ENCODE results near the gene TTLL10. TPM values are rescaled to one million over a fixed set of nuclear protein-coding genes. Genes with fewer than 3 reads are reported as not detected.

The TTLL10 gene, protein sequence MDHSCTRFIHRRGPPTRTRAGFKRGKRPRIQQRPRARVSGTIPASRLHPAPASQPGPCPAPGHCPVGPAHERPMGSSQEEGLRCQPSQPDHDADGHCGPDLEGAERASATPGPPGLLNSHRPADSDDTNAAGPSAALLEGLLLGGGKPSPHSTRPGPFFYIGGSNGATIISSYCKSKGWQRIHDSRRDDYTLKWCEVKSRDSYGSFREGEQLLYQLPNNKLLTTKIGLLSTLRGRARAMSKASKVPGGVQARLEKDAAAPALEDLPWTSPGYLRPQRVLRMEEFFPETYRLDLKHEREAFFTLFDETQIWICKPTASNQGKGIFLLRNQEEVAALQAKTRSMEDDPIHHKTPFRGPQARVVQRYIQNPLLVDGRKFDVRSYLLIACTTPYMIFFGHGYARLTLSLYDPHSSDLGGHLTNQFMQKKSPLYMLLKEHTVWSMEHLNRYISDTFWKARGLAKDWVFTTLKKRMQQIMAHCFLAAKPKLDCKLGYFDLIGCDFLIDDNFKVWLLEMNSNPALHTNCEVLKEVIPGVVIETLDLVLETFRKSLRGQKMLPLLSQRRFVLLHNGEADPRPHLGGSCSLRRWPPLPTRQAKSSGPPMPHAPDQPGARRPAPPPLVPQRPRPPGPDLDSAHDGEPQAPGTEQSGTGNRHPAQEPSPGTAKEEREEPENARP
- total RNA-seq = not detected in 2 replicates

GRCh38 chr1:1173793-1174415, at the start of gene TTLL10:
Gene TTLL10 (plus strand): TSS chr1:1173880. CDS start chr1:1179216, 5,336 bp downstream.

DNA sequence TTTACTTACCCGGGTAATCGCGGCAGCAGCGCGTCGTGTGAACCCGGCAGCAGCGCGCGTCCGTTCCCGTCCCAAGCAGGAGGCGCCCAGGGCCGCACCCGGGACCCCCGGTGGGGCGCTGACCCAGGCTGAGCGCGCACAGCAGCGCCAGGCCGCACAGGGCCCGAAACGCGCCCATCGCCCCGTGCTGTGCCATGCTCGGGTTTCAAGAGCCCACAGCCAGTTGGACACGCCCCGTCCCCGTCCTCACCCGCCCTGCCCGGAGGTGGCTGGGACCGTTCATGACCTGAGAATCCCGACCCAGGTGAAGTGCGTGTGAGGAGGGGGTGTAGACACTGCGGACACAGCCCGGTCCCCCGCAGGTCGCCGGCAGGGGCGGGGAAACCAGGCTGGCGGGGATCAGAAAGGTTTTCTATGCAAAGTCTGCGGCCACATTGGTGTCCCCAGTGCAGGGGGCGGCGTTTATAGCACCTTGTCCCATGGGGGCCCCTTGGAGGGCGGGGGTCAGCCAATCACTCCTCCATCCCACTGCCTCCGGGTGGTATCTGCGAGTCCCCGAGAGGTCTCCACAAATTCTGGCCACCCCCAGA, 32.8 kb downstream of the TTLL10 start, which contains the start of gene TNFRSF18:
TSS of gene TNFRSF18 (minus strand) at position 217 of the 590 bp plus-strand sequence. CDS start at position 196, 21 bp downstream.

DNA sequence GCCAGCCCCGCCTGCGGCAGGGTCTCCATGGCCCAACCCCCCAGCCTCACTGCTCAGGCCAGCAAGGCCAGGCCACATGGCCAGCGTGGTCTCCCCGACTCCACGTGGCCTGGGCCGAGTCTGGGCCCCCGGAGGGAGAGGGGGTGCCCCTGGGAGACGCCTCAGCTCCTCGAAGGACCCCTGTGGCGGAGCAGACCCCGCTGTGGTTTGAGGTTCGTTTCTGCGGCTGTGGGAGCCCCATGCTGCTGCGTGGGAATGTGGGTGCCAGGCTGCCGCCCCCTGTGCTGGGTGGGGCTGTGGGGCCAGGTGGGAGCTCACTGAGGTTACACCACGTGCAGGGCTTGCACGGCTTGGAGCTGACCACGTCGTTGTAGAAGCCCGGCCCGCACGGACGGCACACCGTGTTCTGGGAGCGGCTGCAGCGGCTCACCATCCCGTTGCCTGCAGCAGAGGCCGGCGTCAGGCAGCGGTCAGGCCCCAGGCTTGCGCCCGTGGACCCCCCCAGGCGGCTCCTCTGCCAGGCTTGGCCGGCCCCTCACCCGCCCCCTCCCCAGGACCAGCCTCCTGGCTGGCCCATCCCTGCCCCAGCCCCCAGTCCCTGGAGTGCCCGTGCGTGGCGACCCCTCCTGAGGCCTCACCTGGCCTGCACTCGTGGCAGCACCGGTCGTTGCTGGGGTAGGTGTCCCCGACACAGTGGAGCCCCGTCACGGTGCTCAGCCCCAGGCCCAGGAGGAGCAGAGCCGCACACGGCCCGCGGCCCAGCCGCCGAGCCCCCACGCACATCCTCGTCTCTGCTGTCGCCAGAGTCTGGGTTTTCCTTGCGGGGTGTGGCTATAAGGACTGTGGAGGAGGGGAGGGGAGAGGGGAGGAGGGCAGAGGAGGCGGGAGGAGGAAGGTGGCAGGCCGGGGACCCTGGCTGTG, 39.9 kb downstream of the TTLL10 start, which contains the start of gene TNFRSF4:
TSS of gene TNFRSF4 (minus strand) at position 809 of the 921 bp plus-strand sequence. CDS start at position 783, 26 bp downstream.

GRCh38 chr1:1231400-1232207, 57.9 kb downstream of the TTLL10 start, which contains the start of gene SDF4:
Gene SDF4 (minus strand): TSS chr1:1232001. CDS start chr1:1228772, 3,229 bp downstream.

GRCh38 chr1:1232208-1232795, 58.6 kb downstream of the TTLL10 start, which contains the start of gene B3GALT6:
Gene B3GALT6 (plus strand): TSS chr1:1232237. CDS start chr1:1232279, 42 bp downstream.

DNA sequence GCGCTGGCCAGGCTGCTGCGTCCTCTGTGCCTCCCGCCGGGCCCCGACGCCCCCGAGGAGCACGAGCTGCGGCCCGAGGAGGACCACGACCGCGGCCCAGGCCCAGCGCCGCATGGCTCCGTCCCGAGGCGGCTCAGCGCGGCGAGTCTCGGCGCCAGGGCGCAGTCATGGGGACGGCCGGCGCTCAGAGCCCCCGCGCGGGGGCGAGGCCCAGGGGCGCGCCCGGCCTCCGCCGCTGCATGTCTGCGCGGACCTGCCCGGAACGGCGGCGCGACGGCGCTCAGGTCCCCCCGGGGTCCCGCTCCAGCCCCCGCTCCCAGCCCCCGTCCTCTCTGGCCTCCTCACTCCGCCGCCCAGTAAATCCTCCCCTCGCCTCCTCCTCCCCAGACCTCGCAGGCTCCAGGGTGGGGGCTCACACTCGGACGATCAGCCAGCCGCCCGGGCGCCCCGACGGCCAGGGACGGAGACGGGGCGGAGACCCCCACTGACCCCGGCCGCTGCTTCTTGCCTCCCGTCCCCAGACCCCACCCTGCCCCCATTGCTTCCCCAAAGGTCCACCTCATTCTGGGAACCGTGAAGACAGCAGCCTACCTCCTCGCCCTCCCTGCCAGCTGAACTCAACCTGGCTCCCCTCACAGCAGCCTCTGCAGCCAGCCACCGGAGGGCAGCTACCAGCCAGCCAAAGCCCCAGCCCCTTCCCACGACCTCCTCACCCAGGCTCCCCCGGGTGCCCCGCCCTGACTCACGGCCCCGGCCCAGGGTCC, 73.1 kb downstream of the TTLL10 start, which contains the start of gene C1QTNF12:
TSS of gene C1QTNF12 (minus strand) at position 146 of the 764 bp plus-strand sequence. CDS start at position 114, 32 bp downstream.

Other genes with a start within 250 kb of the TTLL10 start
- 3.4 and 58.4 TPM in 2 replicates for gene SAMD11, start 250.0 kb upstream of the TTLL10 start, total RNA-seq
- 62.0 and 110 TPM in 2 replicates for gene NOC2L, start 214.6 kb upstream of the TTLL10 start, total RNA-seq
- 12.5 and 14.7 TPM in 2 replicates for gene KLHL17, start 213.3 kb upstream of the TTLL10 start, total RNA-seq
- 4.8 and 5.5 TPM in 2 replicates for gene PLEKHN1, start 207.4 kb upstream of the TTLL10 start, total RNA-seq
- not detected in 2 replicates for gene PERM1, start 191.8 kb upstream of the TTLL10 start, total RNA-seq
- gene HES4, start 173.8 kb upstream of the TTLL10 start, total RNA-seq = 51.7 and 85.1 TPM in 2 replicates
- gene ISG15, start 160.4 kb upstream of the TTLL10 start, total RNA-seq = 48.7 and 68.0 TPM in 2 replicates
- gene AGRN, start 153.8 kb upstream of the TTLL10 start, total RNA-seq = 391 and 723 TPM in 2 replicates
- gene RNF223, start 99.6 kb upstream of the TTLL10 start, total RNA-seq = 0.51 TPM in 1 of 2 replicates, not detected in the other
- 15.5 and 25.9 TPM in 2 replicates for gene C1orf159, start 57.8 kb upstream of the TTLL10 start, total RNA-seq
- 5.1 and 35.4 TPM in 2 replicates for gene TNFRSF18, start 32.7 kb downstream of the TTLL10 start, total RNA-seq
- gene TNFRSF4, start 40.3 kb downstream of the TTLL10 start, total RNA-seq = 1.8 and 3.4 TPM in 2 replicates
- 154 and 222 TPM in 2 replicates for gene SDF4, start 58.1 kb downstream of the TTLL10 start, total RNA-seq
- 32.6 and 41.5 TPM in 2 replicates for gene B3GALT6, start 58.4 kb downstream of the TTLL10 start, total RNA-seq
- gene C1QTNF12, start 72.8 kb downstream of the TTLL10 start, total RNA-seq = 1.3 and 8.0 TPM in 2 replicates
- gene UBE2J2, start 100.0 kb downstream of the TTLL10 start, total RNA-seq = 70.2 and 91.9 TPM in 2 replicates
- gene SCNN1D, start 106.6 kb downstream of the TTLL10 start, total RNA-seq = 0.33 and 2.3 TPM in 2 replicates
- 33.6 and 49.2 TPM in 2 replicates for gene ACAP3, start 134.1 kb downstream of the TTLL10 start, total RNA-seq
- 51.6 and 68.0 TPM in 2 replicates for gene PUSL1, start 134.7 kb downstream of the TTLL10 start, total RNA-seq
- 114 and 130 TPM in 2 replicates for gene INTS11, start 150.8 kb downstream of the TTLL10 start, total RNA-seq
- gene CPTP, start 150.9 kb downstream of the TTLL10 start, total RNA-seq = 38.5 and 46.4 TPM in 2 replicates
- gene TAS1R3, start 157.4 kb downstream of the TTLL10 start, total RNA-seq = not detected in 2 replicates
- 78.8 and 134 TPM in 2 replicates for gene DVL1, start 175.5 kb downstream of the TTLL10 start, total RNA-seq
- gene MXRA8, start 184.7 kb downstream of the TTLL10 start, total RNA-seq = 154 and 651 TPM in 2 replicates
- 157 and 250 TPM in 2 replicates for gene AURKAIP1, start 201.3 kb downstream of the TTLL10 start, total RNA-seq
- gene CCNL2, start 225.5 kb downstream of the TTLL10 start, total RNA-seq = 40.6 and 111 TPM in 2 replicates
- 109 and 174 TPM in 2 replicates for gene MRPL20, start 233.4 kb downstream of the TTLL10 start, total RNA-seq
- 0.76 and 1.5 TPM in 2 replicates for gene ANKRD65, start 247.4 kb downstream of the TTLL10 start, total RNA-seq

Measured in mesangial cell (primary cell).